HepG2 (cell line): ENCODE data around the gene LCE3A. TPM values are rescaled to one million over a fixed set of nuclear protein-coding genes. Genes with fewer than 3 reads are reported as not detected.

Source experiments
- ATAC-seq: fragments of 200-7000 bp; cut with Tn5 transposase; 3 replicates; pipeline ENCODE4 v1.9.1; 2020; ENCODE audit warnings: mild to moderate bottlenecking, moderate library complexity
- BruUV-seq: library from RNA; stranded (reverse); fragments of 400-500 nt; replicated peaks from 2 replicates; lab custom pipeline; 2021; lab: Mats Ljungman, UMichigan
- CTCF ChIA-PET: fragments of 300-600 bp; formaldehyde crosslinking; extraction: SDS; loops from one replicate; lab custom pipeline; 2021; ENCODE audit warnings: low total read pairs, inconsistent platforms, low intra/inter-chr PET ratio; lab: Yijun Ruan, JAX
- POLR2A ChIA-PET: fragments of 350-600 bp; sonication (Branson Sonifier 250); formaldehyde crosslinking; loops from one replicate; lab custom pipeline; 2020; ENCODE audit warnings: antibody characterized with exemption, inconsistent platforms; lab: Yijun Ruan, JAX
- DNase-seq: peaks from one replicate; pipeline ENCODE4 v3.0.0-alpha.2; 2015; ENCODE audit warnings: low spot score
- FAIRE-seq: peaks from 3 replicates; lab custom pipeline; 2011; peaks lifted over from hg19 to GRCh38; lab: Jason Lieb, UNC
- H2AFZ ChIP-seq: one replicate; pipeline ENCODE4 v1.6.1; 2011; ENCODE audit warnings: low read length, inconsistent platforms
- H3K27ac ChIP-seq: fragments of 300-600 bp; 3 replicates; pipeline ENCODE4 v1.8.0; 2011; ENCODE audit warnings: mixed run types, mild to moderate bottlenecking, mixed read lengths, low read length, inconsistent platforms; ENCODE audit not compliant: insufficient read depth; ENCODE audit errors: extremely low read length
- H3K27me3 ChIP-seq, 2 experiments: fragments of 200-600 bp in 1 of 2; 2 replicates in 1 of 2; 3 replicates in 1 of 2; pipeline versions ENCODE4 v1.6.0 to v1.8.0; 2011; ENCODE audit warnings: low read length in 2 of 2, mild to moderate bottlenecking in 2 of 2, moderate library complexity in 2 of 2, inconsistent platforms in 1 of 2; ENCODE audit not compliant: insufficient read depth in 2 of 2, control insufficient read depth in 1 of 2
- H3K36me3 ChIP-seq, 2 experiments: fragments of 200-600 bp in 1 of 2; replicated peaks in 1 of 2; 2 replicates in 1 of 2; 3 replicates in 1 of 2; pipeline versions ENCODE4 v1.5.1 to v1.8.0; 2011; ENCODE audit warnings: low read length in 2 of 2, inconsistent platforms in 1 of 2; ENCODE audit not compliant: insufficient read depth in 2 of 2, control insufficient read depth in 1 of 2
- H3K4me1 ChIP-seq: 2 replicates; pipeline ENCODE4 v1.5.1; 2012; ENCODE audit warnings: low read length, inconsistent platforms; ENCODE audit not compliant: insufficient read depth
- H3K4me2 ChIP-seq: 2 replicates; pipeline ENCODE4 v1.6.0; 2011; ENCODE audit warnings: low read depth, low read length, inconsistent platforms
- H3K4me3 ChIP-seq, 3 experiments: fragments of 200-600 bp in 1 of 3; sonication (generic), shearing (Covaris generic) in 1 of 3; replicated peaks in 1 of 3; 2 replicates each; pipeline ENCODE4 v1.5.1; 2011 to 2016; ENCODE audit warnings: low read length in 3 of 3, inconsistent platforms in 2 of 3, low read depth in 2 of 3, mild to moderate bottlenecking in 2 of 3, control low read depth in 1 of 3, mixed read lengths in 1 of 3; ENCODE audit not compliant: insufficient read depth in 1 of 3
- H3K79me2 ChIP-seq: one replicate; pipeline ENCODE4 v1.6.1; 2011; ENCODE audit warnings: low read length, inconsistent platforms; ENCODE audit not compliant: insufficient read depth
- H3K9ac ChIP-seq: 2 replicates; pipeline ENCODE4 v1.6.0; 2011; ENCODE audit warnings: mild to moderate bottlenecking, low read depth, low read length, inconsistent platforms; ENCODE audit not compliant: insufficient read depth
- H3K9me3 ChIP-seq: 2 replicates; pipeline ENCODE4 v1.5.1; 2012; ENCODE audit warnings: mild to moderate bottlenecking, low read length
- H4K20me1 ChIP-seq: 2 replicates; pipeline ENCODE4 v1.6.0; 2011; ENCODE audit warnings: inconsistent platforms, mild to moderate bottlenecking, low read length, moderate library complexity; ENCODE audit not compliant: insufficient read depth
- ISX ChIP-seq: sonication (generic); formaldehyde crosslinking; conservative IDR thresholded peaks from 2 replicates; pipeline ENCODE4 v1.5.0; 2020; ENCODE audit warnings: missing genetic modification reagents
- KDM4B ChIP-seq: sonication (generic); formaldehyde crosslinking; IDR thresholded peaks from 2 replicates; pipeline ENCODE4 v1.4.0; 2020; ENCODE audit warnings: missing genetic modification reagents
- POLR2AphosphoS5 ChIP-seq: IDR thresholded peaks from 2 replicates; pipeline ENCODE4 v1.6.1; 2012; ENCODE audit warnings: low read depth, low read length
- RXRA ChIP-seq: sonication (generic); formaldehyde crosslinking; IDR thresholded peaks from 2 replicates; pipeline ENCODE4 v1.5.1; 2020; ENCODE audit warnings: missing genetic modification reagents
- THYN1 ChIP-seq: sonication (generic); formaldehyde crosslinking; IDR thresholded peaks from 2 replicates; pipeline ENCODE4 v1.8.1; 2023; ENCODE audit warnings: low read depth, mild to moderate bottlenecking, moderate library complexity, missing genetic modification reagents, borderline replicate concordance
- ZNF337 ChIP-seq: sonication (generic); formaldehyde crosslinking; IDR thresholded peaks from 2 replicates; pipeline ENCODE4 v1.5.1; 2020; ENCODE audit warnings: missing genetic modification reagents, low read depth, mild to moderate bottlenecking, borderline replicate concordance
- ZNF562 ChIP-seq: sonication (generic); formaldehyde crosslinking; IDR thresholded peaks from 2 replicates; pipeline ENCODE4 v1.8.0; 2022; ENCODE audit warnings: missing genetic modification reagents, borderline replicate concordance
- ZNF605 ChIP-seq: sonication (generic); formaldehyde crosslinking; IDR thresholded peaks from 2 replicates; pipeline ENCODE4 v1.8.0; 2022; ENCODE audit warnings: mild to moderate bottlenecking, missing genetic modification reagents
- WGBS: methylation state at CpG from one replicate; pipeline ENCODE4 v1.1.6; 2017; ENCODE audit warnings: low lambda C conversion rate; 5-methylcytosine and 5-hydroxymethylcytosine counted together
- in situ Hi-C: cut with HindIII; loops from 2 replicates; pipeline ENCODE4 v1.10.0; 2017; ENCODE audit warnings: low pct_unique_long_range_greater_than_20kb; ENCODE audit not compliant: extremely low pct_ligation_motif_present
- intact Hi-C: fragments of 100-400 bp; cut with micrococcal nuclease; formaldehyde crosslinking; loops from one replicate; pipeline ENCODE4 v1.10.0; 2022; ENCODE audit not compliant: unreplicated experiment
- polyA plus RNA-seq, 8 experiments: library from polyadenylated mRNA; depleted of rRNA in 3 of 8; stranded (reverse) in 7 of 8; unstranded in 1 of 8; fragments of >200 nt; fragmentation: Illumina TruSeq in 4 of 8; extraction: Trizol in 4 of 8; gene quantifications; 2 replicates each; pipeline versions ENCODE4 v1.2.1 to v1.2.3, GENCODE V29; 2011 to 2016; ENCODE audit warnings: low read depth in 4 of 8, missing spikeins in 1 of 8, mixed read lengths in 1 of 8; ENCODE audit not compliant: insufficient read depth in 1 of 8
- total RNA-seq, 5 experiments: library from RNA; depleted of rRNA; stranded (reverse); fragments of >200 nt; fragmentation: Illumina TruSeq; extraction: Trizol; gene quantifications; 2 replicates each; pipeline ENCODE4 v1.2.3, GENCODE V29; 2016; ENCODE audit warnings: low read depth in 1 of 5
- TF ChIP-seq, protein P1 (sequence below): sonication (generic); formaldehyde crosslinking; IDR thresholded peaks from 2 replicates; pipeline ENCODE4 v1.4.0; 2020; ENCODE audit warnings: mild to moderate bottlenecking, missing genetic modification reagents
- TF ChIP-seq, protein P2 (sequence below): sonication (generic); formaldehyde crosslinking; IDR thresholded peaks from 2 replicates; pipeline ENCODE4 v1.8.0; 2022; ENCODE audit warnings: low read depth, missing genetic modification reagents
- TF ChIP-seq, protein P3 (sequence below): conservative IDR thresholded peaks from 2 replicates; pipeline ENCODE4 v1.6.1; 2018; ENCODE audit warnings: missing genetic modification reagents
- TF ChIP-seq, protein P4 (sequence below): sonication (generic); formaldehyde crosslinking; IDR thresholded peaks from 2 replicates; pipeline ENCODE4 v1.8.0; 2022; ENCODE audit warnings: mild to moderate bottlenecking, missing genetic modification reagents, moderate library complexity

LCE3A gene
- total and polyA plus RNA-seq, 2 of the 13 experiments (the other 11 are each of a cell fraction or from before 2014, with no cell fraction given): not detected

DNA sequence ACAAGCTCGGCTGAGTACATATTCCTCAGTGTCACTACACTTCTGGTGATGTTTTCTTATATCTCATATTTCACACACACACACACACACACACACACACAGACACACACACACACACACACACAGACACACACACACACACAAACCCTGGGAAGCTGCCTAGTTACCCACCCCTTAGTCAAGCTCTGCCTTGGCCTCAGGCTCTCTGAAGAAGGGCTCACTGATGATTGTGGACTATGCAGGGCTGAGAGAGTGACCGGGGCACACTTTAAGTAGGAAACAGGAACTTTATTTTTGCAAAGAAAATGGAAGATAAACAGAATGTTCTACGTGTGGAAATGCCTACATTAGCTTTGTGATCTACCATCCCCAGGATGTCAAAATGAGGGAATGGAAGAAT, 21.0 kb upstream of the LCE3A start:
- intact Hi-C loops (no loop called here), in situ Hi-C loops (no loop called here)
- no peak for FAIRE-seq
- Histone ChIP-seq H3K9ac (no peak overlapping the region), H4K20me1 (no peaks in the 10 kb centered on the region), H3K27me3 (no peaks in the 10 kb centered on the region), H3K4me2 (no peak overlapping the region), H3K4me3 (no peak overlapping the region), H2AFZ (no peak overlapping the region), H3K79me2 (no peaks in the 10 kb centered on the region), H3K4me1 (no peaks in the 10 kb centered on the region), H3K9me3 (no peaks in the 10 kb centered on the region), H3K27ac (no peak overlapping the region), H3K36me3 (no peaks in the 10 kb centered on the region)
- BruUV-seq: no TSS peak
- WGBS: 0% methylated on average over 3 of the region's 3 CpGs
- DNase-seq: no peak
- ChIA-PET CTCF (no interaction called here), POLR2A (no interaction called here)
- ATAC-seq: no peak
- TF ChIP-seq ZNF337 (CRISPR knock-in tag) (no peak), RXRA (CRISPR knock-in tag) (no peak), ZNF562 (CRISPR knock-in tag) (no peak), THYN1 (CRISPR knock-in tag) (no peak), ISX (CRISPR knock-in tag) (no peak), KDM4B (CRISPR knock-in tag) (no peak), ZNF605 (no peak), POLR2AphosphoS5 (no peak)
- TF ChIP-seq, protein P1, sequence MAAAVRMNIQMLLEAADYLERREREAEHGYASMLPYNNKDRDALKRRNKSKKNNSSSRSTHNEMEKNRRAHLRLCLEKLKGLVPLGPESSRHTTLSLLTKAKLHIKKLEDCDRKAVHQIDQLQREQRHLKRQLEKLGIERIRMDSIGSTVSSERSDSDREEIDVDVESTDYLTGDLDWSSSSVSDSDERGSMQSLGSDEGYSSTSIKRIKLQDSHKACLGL (CRISPR knock-in tag): no peak
- TF ChIP-seq, protein P2, sequence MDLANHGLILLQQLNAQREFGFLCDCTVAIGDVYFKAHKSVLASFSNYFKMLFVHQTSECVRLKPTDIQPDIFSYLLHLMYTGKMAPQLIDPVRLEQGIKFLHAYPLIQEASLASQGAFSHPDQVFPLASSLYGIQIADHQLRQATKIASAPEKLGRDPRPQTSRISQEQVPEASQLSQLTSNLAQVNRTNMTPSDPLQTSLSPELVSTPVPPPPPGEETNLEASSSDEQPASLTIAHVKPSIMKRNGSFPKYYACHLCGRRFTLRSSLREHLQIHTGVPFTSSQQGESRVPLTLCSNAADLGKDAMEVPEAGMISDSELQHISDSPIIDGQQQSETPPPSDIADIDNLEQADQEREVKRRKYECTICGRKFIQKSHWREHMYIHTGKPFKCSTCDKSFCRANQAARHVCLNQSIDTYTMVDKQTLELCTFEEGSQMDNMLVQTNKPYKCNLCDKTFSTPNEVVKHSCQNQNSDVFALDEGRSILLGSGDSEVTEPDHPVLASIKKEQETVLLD (CRISPR knock-in tag): no peak
- TF ChIP-seq, protein P3, sequence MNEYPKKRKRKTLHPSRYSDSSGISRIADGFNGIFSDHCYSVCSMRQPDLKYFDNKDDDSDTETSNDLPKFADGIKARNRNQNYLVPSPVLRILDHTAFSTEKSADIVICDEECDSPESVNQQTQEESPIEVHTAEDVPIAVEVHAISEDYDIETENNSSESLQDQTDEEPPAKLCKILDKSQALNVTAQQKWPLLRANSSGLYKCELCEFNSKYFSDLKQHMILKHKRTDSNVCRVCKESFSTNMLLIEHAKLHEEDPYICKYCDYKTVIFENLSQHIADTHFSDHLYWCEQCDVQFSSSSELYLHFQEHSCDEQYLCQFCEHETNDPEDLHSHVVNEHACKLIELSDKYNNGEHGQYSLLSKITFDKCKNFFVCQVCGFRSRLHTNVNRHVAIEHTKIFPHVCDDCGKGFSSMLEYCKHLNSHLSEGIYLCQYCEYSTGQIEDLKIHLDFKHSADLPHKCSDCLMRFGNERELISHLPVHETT: no peak
- TF ChIP-seq, protein P4, sequence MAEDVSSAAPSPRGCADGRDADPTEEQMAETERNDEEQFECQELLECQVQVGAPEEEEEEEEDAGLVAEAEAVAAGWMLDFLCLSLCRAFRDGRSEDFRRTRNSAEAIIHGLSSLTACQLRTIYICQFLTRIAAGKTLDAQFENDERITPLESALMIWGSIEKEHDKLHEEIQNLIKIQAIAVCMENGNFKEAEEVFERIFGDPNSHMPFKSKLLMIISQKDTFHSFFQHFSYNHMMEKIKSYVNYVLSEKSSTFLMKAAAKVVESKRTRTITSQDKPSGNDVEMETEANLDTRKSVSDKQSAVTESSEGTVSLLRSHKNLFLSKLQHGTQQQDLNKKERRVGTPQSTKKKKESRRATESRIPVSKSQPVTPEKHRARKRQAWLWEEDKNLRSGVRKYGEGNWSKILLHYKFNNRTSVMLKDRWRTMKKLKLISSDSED (CRISPR knock-in tag): no peak
